CD4-positive, CD25-positive, alpha-beta regulatory T cell (primary cell): ENCODE measurements around the gene ASB8. TPM values are rescaled to one million over a fixed set of nuclear protein-coding genes. Genes with fewer than 3 reads are reported as not detected.

Source experiments
- ATAC-seq, 2 donors: fragments of 150-1000 bp; cut with Tn5 transposase; one replicate each; pipeline ENCODE4 v1.10.0; 2021; ENCODE audit warnings: low read depth in 2 of 2, moderate number of reproducible peaks in 2 of 2, moderate library complexity in 1 of 2
- DNase-seq, 3 donors: peaks; one replicate each; pipeline versions ENCODE4 v3.0.0 to v3.0.0-alpha.2; 2012 to 2022; ENCODE audit warnings: mixed read lengths in 1 of 3
- H3K27ac ChIP-seq: one replicate; pipeline ENCODE4 v1.7.0; 2013; ENCODE audit warnings: mild to moderate bottlenecking, low read length; ENCODE audit not compliant: insufficient read depth, poor library complexity, severe bottlenecking
- H3K27me3 ChIP-seq: one replicate; pipeline ENCODE4 v1.7.0; 2013; ENCODE audit warnings: low read length; ENCODE audit not compliant: control insufficient read depth, insufficient read depth
- H3K36me3 ChIP-seq: one replicate; pipeline ENCODE4 v1.7.0; 2013; ENCODE audit warnings: mild to moderate bottlenecking, low read length, moderate library complexity; ENCODE audit not compliant: control insufficient read depth, insufficient read depth
- H3K4me1 ChIP-seq: 2 replicates; pipeline ENCODE4 v1.7.0; 2013; ENCODE audit warnings: mild to moderate bottlenecking, low read length; ENCODE audit not compliant: insufficient read depth, control insufficient read depth, poor library complexity, severe bottlenecking
- H3K4me3 ChIP-seq: one replicate; pipeline ENCODE4 v1.7.0; 2013; ENCODE audit warnings: low read depth, mild to moderate bottlenecking, low read length, moderate library complexity
- H3K9me3 ChIP-seq, 2 experiments: 1 replicate in 1 of 2; 2 replicates in 1 of 2; pipeline ENCODE4 v1.7.0; 2013; ENCODE audit warnings: low read length in 2 of 2, mild to moderate bottlenecking in 1 of 2, moderate library complexity in 1 of 2; ENCODE audit not compliant: control insufficient read depth in 2 of 2
- H3K27ac Mint-ChIP-seq, 3 donors: one replicate each; pipeline ENCODE4 v1.8.0; 2020 to 2022; ENCODE audit warnings: mild to moderate bottlenecking in 3 of 3, mixed read lengths in 3 of 3, moderate library complexity in 2 of 3
- H3K27me3 Mint-ChIP-seq: one replicate; pipeline ENCODE4 v1.8.0; 2022; ENCODE audit warnings: mild to moderate bottlenecking, mixed read lengths
- H3K36me3 Mint-ChIP-seq: one replicate; pipeline ENCODE4 v1.8.0; 2020; ENCODE audit warnings: mixed read lengths
- H3K4me1 Mint-ChIP-seq, 4 donors: one replicate each; pipeline ENCODE4 v1.8.0; 2020 to 2022; ENCODE audit warnings: mixed read lengths in 4 of 4, mild to moderate bottlenecking in 1 of 4
- H3K4me3 Mint-ChIP-seq, 4 donors: one replicate each; pipeline ENCODE4 v1.8.0; 2020 to 2022; ENCODE audit warnings: mild to moderate bottlenecking in 4 of 4, mixed read lengths in 4 of 4, moderate library complexity in 3 of 4
- H3K9me3 Mint-ChIP-seq, 7 donors: one replicate each; pipeline ENCODE4 v1.8.0; 2020 to 2022; ENCODE audit warnings: mixed read lengths in 7 of 7, mild to moderate bottlenecking in 3 of 7, moderate library complexity in 2 of 7
- polyA plus RNA-seq, 4 donors: library from polyadenylated mRNA; unstranded; fragments of 300-500 nt; fragmentation: Illumina TruSeq; gene quantifications; one replicate each; pipeline ENCODE4 v1.2.3, GENCODE V29; 2021
- total RNA-seq: library from RNA; stranded (reverse); gene quantifications from one replicate; pipeline ENCODE4 v1.2.3, GENCODE V29; 2022

Gene ASB8
- total and polyA plus RNA-seq, 5 donors from 2014 or later: 46.6 to 121 (median 87.7) TPM

DNA sequence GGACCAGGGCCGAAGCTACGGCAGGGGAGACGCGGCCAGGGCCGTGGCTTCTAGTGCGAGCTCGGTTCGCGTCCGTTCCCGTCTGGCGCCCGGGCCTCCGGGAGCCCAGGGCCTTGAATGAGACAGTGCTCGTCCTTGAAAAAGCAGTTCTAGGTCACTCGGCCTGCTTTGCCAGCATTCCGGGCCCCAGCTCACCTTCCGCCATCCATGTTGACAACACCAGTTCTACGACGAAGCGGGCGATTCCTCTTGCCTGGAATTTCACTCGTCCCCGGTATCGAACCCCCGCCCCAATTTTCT lies 41.3 kb upstream of the ASB8 start:
- Histone ChIP-seq H3K4me1 (peaks cover 26% of the 10 kb centered on the region), H3K9me3 (peaks cover 4 to 5% of the 10 kb centered on the region in 2 experiments), H3K27ac (peak overlapping the region; percentile 94), H3K27me3 (peaks cover 4% of the 10 kb centered on the region), H3K4me3 (peak overlapping the region; percentile 98), H3K36me3 (no peaks in the 10 kb centered on the region)
- Mint-ChIP-seq H3K4me3 (peak overlapping the region; percentile 88 to 96 (median 89)), H3K4me1 (peaks cover 5 to 54% (median 30%) of the 10 kb centered on the region in 4 donors), H3K36me3 (peaks cover 20% of the 10 kb centered on the region), H3K27ac (peak overlapping the region; percentile 50 to 94 (median 94)), H3K9me3 (peaks cover 2 to 20% (median 11%) of the 10 kb centered on the region in 7 donors), H3K27me3 (peaks cover 16% of the 10 kb centered on the region)
- peak; percentile 7 to 12 for ATAC-seq
- DNase-seq: no peak

- peak; percentile 86 to 96 (median 88) for DNase-seq
- Histone ChIP-seq H3K4me1 (peaks cover 26% of the 10 kb centered on the region), H3K36me3 (no peaks in the 10 kb centered on the region), H3K27ac (peak overlapping the region; percentile 94), H3K27me3 (peaks cover 9% of the 10 kb centered on the region), H3K9me3 (peaks cover 0 to under 1% of the 10 kb centered on the region in 2 experiments), H3K4me3 (peak overlapping the region; percentile 98)
- peaks cover 5 to 53% (median 30%) of the 10 kb centered on the region in 4 donors for H3K4me1 Mint-ChIP-seq
- H3K27me3 Mint-ChIP-seq: peaks cover 15% of the 10 kb centered on the region
- H3K27ac Mint-ChIP-seq: peak overlapping the region; percentile 50 to 94 (median 94)
- peaks cover 20% of the 10 kb centered on the region for H3K36me3 Mint-ChIP-seq
- peak; percentile 94 for ATAC-seq
- peaks cover 2 to 15% (median 9%) of the 10 kb centered on the region in 7 donors for H3K9me3 Mint-ChIP-seq
- peak overlapping the region; percentile 88 to 96 (median 89) for H3K4me3 Mint-ChIP-seq
Observed at GRCh38 chr12:48197971-48198671, 40.8 kb upstream of the ASB8 start.

- Mint-ChIP-seq H3K4me1 (peaks cover 5 to 47% (median 29%) of the 10 kb centered on the region in 4 donors), H3K36me3 (peaks cover 14% of the 10 kb centered on the region), H3K9me3 (peaks cover 0 to 12% (median 3%) of the 10 kb centered on the region in 7 donors), H3K27ac (peak overlapping the region; percentile 50 to 94 (median 94)), H3K27me3 (peaks cover 19% of the 10 kb centered on the region), H3K4me3 (peak overlapping the region; percentile 88 to 96 (median 89))
- DNase-seq: peak in 1 of 3 donors; percentile 65
- peak; percentile 46 to 50 for ATAC-seq
- no peaks in the 10 kb centered on the region for H3K36me3 ChIP-seq
- H3K9me3 ChIP-seq: no peaks in the 10 kb centered on the region
- H3K4me1 ChIP-seq: peaks cover 26% of the 10 kb centered on the region
- peak overlapping the region; percentile 94 for H3K27ac ChIP-seq
- H3K27me3 ChIP-seq: peaks cover 9% of the 10 kb centered on the region
- peak overlapping the region; percentile 98 for H3K4me3 ChIP-seq
Observed at GRCh38 chr12:48197549-48197970, 40.2 kb upstream of the ASB8 start.

- Mint-ChIP-seq H3K36me3 (no peaks in the 10 kb centered on the region), H3K27me3 (peaks cover 29% of the 10 kb centered on the region), H3K27ac (no peak overlapping the region), H3K4me3 (peak overlapping the region in 2 of 4 donors; percentile 1 to 37), H3K9me3 (peaks cover 0 to 5% (median 0%) of the 10 kb centered on the region in 7 donors), H3K4me1 (peaks cover 5 to 20% (median 14%) of the 10 kb centered on the region in 4 donors)
- Histone ChIP-seq H3K36me3 (no peaks in the 10 kb centered on the region), H3K4me3 (no peak overlapping the region), H3K27ac (no peak overlapping the region), H3K9me3 (no peaks in the 10 kb centered on the region), H3K27me3 (peaks cover 11% of the 10 kb centered on the region), H3K4me1 (peaks cover 17% of the 10 kb centered on the region)
- no peak for DNase-seq
- ATAC-seq: no peak
Observed at GRCh38 chr12:48194799-48195201, 37.5 kb upstream of the ASB8 start.

GRCh38 chr12:48193623-48194022 lies 36.3 kb upstream of the ASB8 start:
- Mint-ChIP-seq H3K27me3 (peaks cover 39% of the 10 kb centered on the region), H3K4me1 (peaks cover 5 to 15% (median 8%) of the 10 kb centered on the region in 4 donors), H3K4me3 (peak overlapping the region in 1 of 4 donors; percentile 1), H3K9me3 (peaks cover 0 to 3% (median 0%) of the 10 kb centered on the region in 7 donors), H3K36me3 (no peaks in the 10 kb centered on the region), H3K27ac (no peak overlapping the region)
- DNase-seq (no peak), ATAC-seq (no peak)
- Histone ChIP-seq H3K27me3 (peaks cover 11% of the 10 kb centered on the region), H3K9me3 (no peaks in the 10 kb centered on the region), H3K4me1 (peaks cover 8% of the 10 kb centered on the region), H3K36me3 (no peaks in the 10 kb centered on the region), H3K4me3 (no peak overlapping the region), H3K27ac (no peak overlapping the region)

DNA sequence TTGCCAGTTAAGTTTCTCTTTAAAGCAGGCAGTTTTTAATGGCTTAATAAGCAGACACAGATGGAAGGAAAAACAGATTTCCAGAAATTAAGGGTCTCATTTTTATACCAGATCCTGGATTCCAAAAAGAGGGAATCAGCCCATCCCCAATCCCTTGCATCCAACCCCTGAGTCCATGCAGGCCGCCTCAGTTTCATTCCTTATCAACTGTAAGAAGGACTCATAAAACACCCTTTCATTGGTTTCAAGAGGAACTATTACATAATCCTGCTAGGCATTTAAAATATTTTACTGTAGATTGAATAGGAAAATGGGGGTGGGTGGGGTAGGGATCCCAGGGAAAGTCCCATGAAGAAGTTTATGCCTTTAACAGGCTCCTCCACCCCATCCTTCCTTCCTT lies 35.5 kb upstream of the ASB8 start:
- H3K36me3 Mint-ChIP-seq: no peaks in the 10 kb centered on the region
- H3K36me3 ChIP-seq: no peaks in the 10 kb centered on the region
- no peaks in the 10 kb centered on the region for H3K9me3 ChIP-seq
- no peak overlapping the region for H3K27ac Mint-ChIP-seq
- ATAC-seq (no peak), DNase-seq (no peak)
- H3K9me3 Mint-ChIP-seq: peaks cover 0 to 2% (median 0%) of the 10 kb centered on the region in 7 donors
- no peak overlapping the region for H3K4me3 Mint-ChIP-seq
- H3K27me3 ChIP-seq: peaks cover 14% of the 10 kb centered on the region
- peaks cover 35% of the 10 kb centered on the region for H3K27me3 Mint-ChIP-seq
- H3K27ac ChIP-seq: no peak overlapping the region
- H3K4me3 ChIP-seq: no peak overlapping the region
- H3K4me1 ChIP-seq: peaks cover 8% of the 10 kb centered on the region
- H3K4me1 Mint-ChIP-seq: peaks cover 5 to 15% (median 7%) of the 10 kb centered on the region in 4 donors

- no peaks in the 10 kb centered on the region for H3K4me1 ChIP-seq
- no peaks in the 10 kb centered on the region for H3K9me3 ChIP-seq
- H3K36me3 Mint-ChIP-seq: no peaks in the 10 kb centered on the region
- peaks cover 0 to 7% (median under 1%) of the 10 kb centered on the region in 4 donors for H3K4me1 Mint-ChIP-seq
- no peaks in the 10 kb centered on the region for H3K36me3 ChIP-seq
- no peak overlapping the region for H3K27ac ChIP-seq
- H3K9me3 Mint-ChIP-seq: no peaks in the 10 kb centered on the region
- DNase-seq (no peak), ATAC-seq (no peak)
- peaks cover 43% of the 10 kb centered on the region for H3K27me3 Mint-ChIP-seq
- peaks cover 14% of the 10 kb centered on the region for H3K27me3 ChIP-seq
- H3K4me3 ChIP-seq: no peak overlapping the region
- no peak overlapping the region for H3K4me3 Mint-ChIP-seq
- no peak overlapping the region for H3K27ac Mint-ChIP-seq
Observed at GRCh38 chr12:48191096-48191495, 33.8 kb upstream of the ASB8 start.
